UCSD-AML1 (cell line): ENCODE results near the gene HSPA12A.

Experiments used
- DNase-seq: peaks from one replicate; lab custom pipeline; 2025; ENCODE audit not compliant: unreplicated experiment; lab: John Stamatoyannopoulos, UW

Gene HSPA12A

GRCh38 chr10:116669832-116670644 is 72.3 kb downstream of the HSPA12A start:
- DNase-seq, result no peak

GRCh38 chr10:116669080-116669479 is 73.3 kb downstream of the HSPA12A start:
- DNase-seq, result no peak

- DNase-seq, result no peak
Observed at GRCh38 chr10:116668446-116668845, 73.9 kb downstream of the HSPA12A start.

- no peak for DNase-seq
Observed at GRCh38 chr10:116668018-116668417, 74.3 kb downstream of the HSPA12A start.

GRCh38 chr10:116667484-116667883 is 74.9 kb downstream of the HSPA12A start:
- DNase-seq, result no peak

GRCh38 chr10:116665541-116666125 is 76.7 kb downstream of the HSPA12A start:
- no peak for DNase-seq

- no peak for DNase-seq
Observed at GRCh38 chr10:116664631-116665030, 77.7 kb downstream of the HSPA12A start.

GRCh38 chr10:116663342-116663741 is 79.0 kb downstream of the HSPA12A start:
- no peak for DNase-seq

- DNase-seq, result no peak
Observed at GRCh38 chr10:116660860-116661259, 81.5 kb downstream of the HSPA12A start.

- DNase-seq, result no peak
Observed at GRCh38 chr10:116659049-116659670, 83.2 kb downstream of the HSPA12A start.

- DNase-seq, result no peak
Observed at GRCh38 chr10:116657863-116658551, 84.4 kb downstream of the HSPA12A start.

GRCh38 chr10:116656044-116656443 is 86.3 kb downstream of the HSPA12A start:
- no peak for DNase-seq

GRCh38 chr10:116655568-116655967 is 86.8 kb downstream of the HSPA12A start:
- no peak for DNase-seq

- DNase-seq, result no peak
Observed at GRCh38 chr10:116654816-116655215, 87.5 kb downstream of the HSPA12A start.

- no peak for DNase-seq
Observed at GRCh38 chr10:116653885-116654284, 88.5 kb downstream of the HSPA12A start.

GRCh38 chr10:116648903-116649302 is 93.5 kb downstream of the HSPA12A start:
- no peak for DNase-seq

- no peak for DNase-seq
Observed at GRCh38 chr10:116646502-116646901, 95.9 kb downstream of the HSPA12A start.

- no peak for DNase-seq
Observed at GRCh38 chr10:116637830-116638229, 104.5 kb downstream of the HSPA12A start.

GRCh38 chr10:116636976-116637375 is 105.4 kb downstream of the HSPA12A start:
- no peak for DNase-seq

GRCh38 chr10:116636385-116636784 is 106.0 kb downstream of the HSPA12A start:
- no peak for DNase-seq

- no peak for DNase-seq
Observed at GRCh38 chr10:116634126-116634975, 108.0 kb downstream of the HSPA12A start.
